ENCODE measurements around the gene GPR26. TPM values are rescaled to one million over a fixed set of nuclear protein-coding genes. Genes with fewer than 3 reads are reported as not detected.
"Not testable (repeated sequence)": the region's sequence is repeated elsewhere in the genome, so short reads cannot be mapped to it uniquely, and the experiment has no call there.

Gene GPR26
- total RNA-seq, 1 experiment from 2014 or later, result not detected

GRCh38 chr10:123689880-123690279, 23.7 kb downstream of the GPR26 start:
- no peak for DNase-seq (ENCODE audit: low spot score)
- in situ Hi-C loops (cut with HindIII; ENCODE audit: low sequenced_read_pairs), result no loop called here

GRCh38 chr10:123703195-123703790, 37.1 kb downstream of the GPR26 start:
- in situ Hi-C loops (cut with HindIII; ENCODE audit: low sequenced_read_pairs), result no loop called here
- DNase-seq (ENCODE audit: low spot score), result no peak

DNA sequence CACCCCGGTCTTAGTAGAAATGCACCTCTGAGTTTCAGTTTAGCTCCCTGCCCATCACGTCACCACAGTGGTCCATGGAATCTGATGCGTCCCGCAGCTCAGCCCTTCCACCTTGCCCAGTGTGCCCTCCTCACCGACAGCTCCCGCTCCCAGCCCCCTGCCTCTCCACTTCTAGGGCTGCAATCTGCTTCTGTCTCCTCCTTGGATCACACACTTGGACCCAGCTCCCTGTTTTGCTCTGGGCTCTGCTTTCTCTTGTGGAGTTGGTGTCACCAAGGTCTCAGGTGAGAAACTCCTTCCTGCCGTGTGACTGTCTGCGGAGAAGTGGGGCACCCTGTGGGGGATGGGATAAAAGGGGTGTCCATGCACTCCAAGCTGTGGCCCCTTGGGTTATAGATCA, 37.9 kb downstream of the GPR26 start:
- DNase-seq (ENCODE audit: low spot score), result no peak
- in situ Hi-C loops (cut with HindIII; ENCODE audit: low sequenced_read_pairs), result no loop called here

GRCh38 chr10:123704812-123705211, 38.7 kb downstream of the GPR26 start:
- in situ Hi-C loops (cut with HindIII; ENCODE audit: low sequenced_read_pairs), result no loop called here
- DNase-seq (ENCODE audit: low spot score), result no peak

DNA sequence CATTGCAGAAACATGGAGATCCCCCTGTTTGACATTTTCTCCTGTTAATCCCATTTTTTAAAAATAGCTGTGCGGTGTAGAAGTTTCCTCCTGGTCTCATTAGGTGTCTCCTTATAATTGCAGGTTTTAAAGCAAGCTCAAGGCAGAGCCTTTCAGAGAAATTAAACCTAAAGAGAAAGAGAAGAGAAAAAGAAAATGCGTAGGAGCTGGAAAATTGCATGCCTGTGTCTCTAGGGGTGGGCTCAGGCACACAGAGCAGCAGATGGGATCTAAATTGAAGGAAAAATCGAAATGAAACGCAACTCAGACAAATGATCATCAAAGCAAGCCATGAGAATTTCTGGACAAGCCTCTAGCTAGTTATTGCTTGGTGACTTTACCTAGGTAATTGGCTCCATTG, 40.1 kb downstream of the GPR26 start:
- DNase-seq (ENCODE audit: low spot score), result no peak
- in situ Hi-C loops (cut with HindIII; ENCODE audit: low sequenced_read_pairs), result no loop called here

- in situ Hi-C loops (cut with HindIII; ENCODE audit: low sequenced_read_pairs), result no loop called here
- DNase-seq (ENCODE audit: low spot score), result no peak
Observed at GRCh38 chr10:123715546-123715945, 49.4 kb downstream of the GPR26 start.

DNA sequence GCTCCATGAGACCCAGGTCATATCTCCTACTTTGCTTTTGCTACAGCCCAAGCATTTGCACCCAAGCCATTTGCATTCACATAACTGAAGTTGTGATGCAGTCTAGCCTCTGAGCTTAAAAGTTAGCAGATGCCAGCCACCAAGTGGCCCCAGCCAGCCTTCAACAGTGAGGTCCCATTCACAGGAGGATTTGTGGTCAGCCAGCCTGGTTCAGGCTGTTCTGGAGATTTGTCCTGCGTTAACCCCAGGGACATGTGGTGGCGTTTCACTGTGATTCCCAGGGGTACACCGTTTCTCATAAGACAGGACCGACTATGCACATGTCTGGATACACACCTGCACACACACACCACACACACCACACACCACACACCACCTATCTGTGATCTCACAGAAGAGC, 51.2 kb downstream of the GPR26 start:
- in situ Hi-C loops (cut with HindIII; ENCODE audit: low sequenced_read_pairs), result no loop called here

DNA sequence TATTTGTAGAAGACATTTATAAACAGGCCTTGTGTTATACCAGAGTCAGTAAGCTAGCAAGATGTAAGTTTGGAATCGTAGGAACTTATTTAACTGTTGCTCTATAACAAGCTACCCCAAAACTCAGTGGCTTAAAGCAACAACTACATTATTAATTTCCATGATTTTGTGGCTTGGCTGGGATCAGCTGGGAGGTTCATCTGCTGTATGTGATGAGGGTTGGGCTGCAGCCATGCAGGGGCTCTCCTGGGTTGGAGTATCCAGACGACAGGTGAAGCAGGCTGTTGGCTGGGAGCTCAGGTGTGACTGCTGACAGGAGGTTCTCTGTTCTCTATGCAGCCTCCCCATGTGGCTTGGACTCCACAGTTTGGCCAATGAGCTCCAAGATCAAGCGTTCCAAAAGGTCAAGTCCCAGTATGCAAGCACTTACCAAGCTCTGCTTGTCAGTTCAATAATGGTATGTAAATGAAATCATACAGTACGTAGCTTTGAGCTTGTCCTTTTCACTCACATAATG, 52.4 kb downstream of the GPR26 start:
- in situ Hi-C loops (cut with HindIII; ENCODE audit: low sequenced_read_pairs), result no loop called here

More for the DNA sequence above, 51.2 kb downstream of the GPR26 start:
- DNase-seq (ENCODE audit: low spot score), result no peak

GRCh38 chr10:123720536-123720935, 54.4 kb downstream of the GPR26 start:
- in situ Hi-C loops (cut with HindIII; ENCODE audit: low sequenced_read_pairs), result no loop called here
- no peak for DNase-seq (ENCODE audit: low spot score)

More for the DNA sequence above, 52.4 kb downstream of the GPR26 start:
- no peak for DNase-seq (ENCODE audit: low spot score)

GRCh38 chr10:123721441-123722049, 55.4 kb downstream of the GPR26 start:
- DNase-seq (ENCODE audit: low spot score), result peak; percentile 85
- in situ Hi-C loops (cut with HindIII; ENCODE audit: low sequenced_read_pairs), result no loop called here

DNA sequence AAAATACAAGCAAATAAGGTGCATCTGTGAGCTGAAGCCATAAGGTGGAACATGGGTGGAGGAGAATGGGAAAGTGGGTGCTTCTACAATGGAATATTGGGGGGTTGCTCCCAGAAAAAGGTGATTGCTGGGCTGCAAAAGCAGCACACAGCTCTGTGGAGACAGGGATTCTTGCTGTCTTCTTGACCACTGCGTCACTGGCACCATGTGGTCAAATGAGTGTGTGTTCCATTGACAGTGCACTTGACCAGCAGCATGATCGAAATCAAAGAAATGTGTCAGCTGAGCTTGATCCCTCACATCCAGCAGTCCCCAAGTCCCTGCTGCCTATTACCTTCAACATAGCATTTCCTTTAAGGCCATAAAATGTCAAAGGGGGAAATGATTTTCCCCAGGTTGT, 56.2 kb downstream of the GPR26 start:
- in situ Hi-C loops (cut with HindIII; ENCODE audit: low sequenced_read_pairs), result no loop called here
- no peak for DNase-seq (ENCODE audit: low spot score)

DNA sequence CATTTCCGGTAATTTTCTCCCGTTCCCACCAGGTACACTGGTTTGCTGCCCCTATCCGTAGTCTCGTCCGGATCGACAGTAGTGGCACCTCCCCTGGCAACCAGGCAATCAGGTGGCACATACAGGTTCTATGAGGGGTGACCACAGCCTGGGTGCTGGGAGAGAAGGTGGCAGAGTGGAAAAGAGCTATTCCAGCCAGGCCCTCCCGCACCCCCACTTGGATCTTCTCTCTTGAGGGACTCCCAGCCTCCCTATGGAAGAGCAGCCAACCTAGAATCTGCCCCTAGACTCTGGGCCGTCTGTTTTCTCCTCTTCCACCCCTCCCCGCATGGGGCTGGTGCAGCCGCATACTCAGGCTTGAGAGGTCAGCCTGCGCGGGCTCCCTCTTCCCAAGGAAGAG, 58.6 kb downstream of the GPR26 start:
- in situ Hi-C loops (cut with HindIII; ENCODE audit: low sequenced_read_pairs), result no loop called here
- DNase-seq (ENCODE audit: low spot score), result no peak

DNA sequence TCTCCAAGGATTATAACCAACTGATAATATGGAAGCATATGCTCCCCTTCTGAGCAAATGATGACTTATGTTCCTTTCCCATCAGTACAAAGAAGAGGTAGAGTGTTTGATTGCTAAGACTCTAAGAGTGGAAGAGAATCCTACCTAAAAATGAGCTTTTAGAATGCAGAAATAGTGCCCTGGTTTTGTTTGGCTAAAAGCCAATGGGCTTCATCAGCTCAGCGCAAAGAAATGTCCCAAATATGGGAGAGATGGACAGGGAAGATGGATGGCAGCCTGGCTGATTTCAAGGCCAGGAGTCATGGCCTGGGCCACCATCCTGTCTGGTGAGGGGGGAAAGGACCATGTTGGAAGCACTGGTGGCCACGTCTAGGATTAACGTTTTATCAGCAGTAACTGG, 60.2 kb downstream of the GPR26 start:
- in situ Hi-C loops (cut with HindIII; ENCODE audit: low sequenced_read_pairs), result no loop called here
- peak; percentile 62 for DNase-seq (ENCODE audit: low spot score)

DNA sequence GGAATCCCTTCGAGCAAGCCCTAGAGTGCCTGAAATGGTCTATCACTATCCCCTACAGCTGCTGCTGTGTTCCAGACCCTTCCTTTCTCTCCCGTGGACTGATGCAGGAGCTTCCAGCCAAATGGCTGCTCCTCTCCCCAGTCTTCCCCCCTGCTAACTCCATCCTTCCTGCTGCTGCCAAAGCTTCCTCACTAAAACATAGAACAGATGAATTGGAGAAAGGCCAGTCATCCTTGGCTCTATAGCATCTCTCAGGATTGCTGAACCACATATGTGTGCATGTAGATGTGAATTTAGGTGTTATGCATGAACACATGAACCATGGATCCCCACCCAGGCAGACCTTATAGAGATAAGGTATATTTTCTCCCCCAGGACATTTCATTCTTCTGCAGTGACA, 60.7 kb downstream of the GPR26 start:
- peak; percentile 74 for DNase-seq (ENCODE audit: low spot score)
- in situ Hi-C loops (cut with HindIII; ENCODE audit: low sequenced_read_pairs), result no loop called here

DNA sequence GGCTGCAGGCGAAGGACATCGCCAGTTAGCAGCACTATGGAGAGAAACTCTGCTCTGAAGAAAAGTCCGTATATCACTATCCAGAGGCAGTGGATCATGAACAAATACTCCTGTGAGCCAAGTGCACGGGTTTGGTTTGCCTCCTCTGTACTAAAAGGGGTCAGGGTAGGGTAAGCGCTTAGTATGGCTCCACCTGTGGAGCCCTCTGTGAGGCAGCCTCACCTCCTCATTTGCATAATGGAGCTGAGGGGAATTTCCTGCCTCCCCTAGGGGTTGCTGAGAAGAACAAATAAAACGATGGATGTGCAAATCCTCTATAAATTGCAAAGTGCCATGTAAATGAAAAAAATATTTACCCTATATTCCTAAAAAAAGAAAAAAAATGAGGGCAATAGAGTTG, 63.4 kb downstream of the GPR26 start:
- in situ Hi-C loops (cut with HindIII; ENCODE audit: low sequenced_read_pairs), result no loop called here
- DNase-seq (ENCODE audit: low spot score), result no peak

DNA sequence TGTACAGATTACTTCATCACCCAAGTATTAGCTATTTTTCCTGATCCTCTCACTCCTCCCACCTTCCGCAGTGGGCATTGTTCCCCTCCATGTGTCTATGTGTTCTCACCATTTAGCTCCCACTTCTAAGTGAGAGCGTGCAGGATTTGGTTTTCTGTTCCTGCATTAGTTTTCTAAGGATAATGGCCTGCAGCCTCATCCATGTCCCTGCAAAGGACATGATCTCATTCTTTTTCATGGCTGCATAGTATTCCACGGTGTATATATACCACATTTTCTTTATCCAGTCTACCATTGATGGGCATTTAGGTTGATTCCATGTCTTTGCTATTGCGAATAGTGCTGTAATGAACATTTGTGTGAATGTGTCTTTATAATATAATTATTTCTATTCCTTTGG, 70.8 kb downstream of the GPR26 start:
- in situ Hi-C loops (cut with HindIII; ENCODE audit: low sequenced_read_pairs); DNase-seq (ENCODE audit: low spot score): not testable (repeated sequence)

DNA sequence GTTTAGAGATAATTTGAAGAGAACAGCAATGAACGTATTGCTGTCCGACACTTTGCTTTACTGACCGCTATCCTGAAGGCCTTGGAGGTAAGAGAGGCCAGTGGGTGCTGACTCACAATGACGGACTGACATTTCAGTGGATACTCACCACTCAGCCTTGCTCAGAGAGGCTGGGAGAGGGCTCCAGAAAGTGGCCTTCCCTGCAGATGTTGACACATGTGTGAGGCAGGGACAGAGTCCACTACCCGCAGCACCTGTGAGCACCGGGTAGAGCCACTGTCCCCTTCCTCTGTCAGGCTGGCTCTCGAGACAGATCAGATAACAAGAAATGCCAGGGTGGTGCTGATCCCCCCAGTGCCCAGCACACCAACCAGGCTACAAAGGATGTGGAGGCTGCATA, 75.0 kb downstream of the GPR26 start:
- in situ Hi-C loops (cut with HindIII; ENCODE audit: low sequenced_read_pairs), result no loop called here
- DNase-seq (ENCODE audit: low spot score), result no peak

- no peak for DNase-seq (ENCODE audit: low spot score)
- in situ Hi-C loops (cut with HindIII; ENCODE audit: low sequenced_read_pairs), result no loop called here
Observed at GRCh38 chr10:123741711-123742110, 75.6 kb downstream of the GPR26 start.

GRCh38 chr10:123742751-123743440, 76.7 kb downstream of the GPR26 start:
- no peak for DNase-seq (ENCODE audit: low spot score)
- in situ Hi-C loops (cut with HindIII; ENCODE audit: low sequenced_read_pairs), result no loop called here

GRCh38 chr10:123743441-123744223, 77.5 kb downstream of the GPR26 start:
- in situ Hi-C loops (cut with HindIII; ENCODE audit: low sequenced_read_pairs), result no loop called here
- DNase-seq (ENCODE audit: low spot score), result no peak
